Parathyroid adenoma (tissue), 2 donors: ENCODE measurements around the gene DNM3.

Experiments used
- H2AFZ ChIP-seq: fragments of 300-600 bp; sonication (generic); one replicate; pipeline ENCODE4 v1.7.0; 2017; ENCODE audit warnings: antibody characterized with exemption, mild to moderate bottlenecking
- H3K27ac ChIP-seq: fragments of 300-600 bp; sonication (generic); one replicate; pipeline ENCODE4 v1.7.0; 2017
- H3K27me3 ChIP-seq: fragments of 300-600 bp; sonication (generic); one replicate; pipeline ENCODE4 v1.7.0; 2017; ENCODE audit warnings: low read length; ENCODE audit not compliant: control insufficient read depth, insufficient read depth
- H3K36me3 ChIP-seq: fragments of 300-600 bp; sonication (generic); one replicate; pipeline ENCODE4 v1.7.0; 2017; ENCODE audit warnings: low read length; ENCODE audit not compliant: control insufficient read depth, insufficient read depth
- H3K4me1 ChIP-seq: fragments of 300-600 bp; sonication (generic); one replicate; pipeline ENCODE4 v1.7.0; 2017; ENCODE audit warnings: control low read depth
- H3K4me2 ChIP-seq: fragments of 300-600 bp; sonication (generic); one replicate; pipeline ENCODE4 v1.7.0; 2017; ENCODE audit warnings: low read length
- H3K4me3 ChIP-seq: fragments of 300-600 bp; sonication (generic); one replicate; pipeline ENCODE4 v1.7.0; 2017; ENCODE audit warnings: low read depth, low read length
- H3K79me2 ChIP-seq: fragments of 300-600 bp; sonication (generic); one replicate; pipeline ENCODE4 v1.7.0; 2017; ENCODE audit warnings: control low read depth
- H3K9ac ChIP-seq: fragments of 300-600 bp; sonication (generic); one replicate; pipeline ENCODE4 v1.7.0; 2017; ENCODE audit warnings: mild to moderate bottlenecking
- H3K9me3 ChIP-seq: fragments of 300-600 bp; sonication (generic); one replicate; pipeline ENCODE4 v1.7.0; 2017; ENCODE audit warnings: low read length; ENCODE audit not compliant: control insufficient read depth
- TF ChIP-seq, protein P1 (sequence below): fragments of 300-600 bp; sonication (generic); IDR thresholded peaks from one replicate; pipeline ENCODE4 v1.7.0; 2017; ENCODE audit warnings: antibody characterized with exemption, mild to moderate bottlenecking
- donor health status: primary hyperparathyroidism.

DNM3 gene

GRCh38 chr1:171819946-171820345 lies 21.4 kb upstream of the DNM3 start:
- Histone ChIP-seq H3K36me3 (no peaks in the 10 kb centered on the region), H3K27ac (no peak overlapping the region), H3K79me2 (no peaks in the 10 kb centered on the region), H3K4me2 (no peak overlapping the region), H3K9me3 (no peaks in the 10 kb centered on the region), H3K4me1 (no peaks in the 10 kb centered on the region), H3K9ac (no peak overlapping the region), H3K27me3 (no peaks in the 10 kb centered on the region), H3K4me3 (no peak overlapping the region), H2AFZ (no peak overlapping the region)
- TF ChIP-seq, protein P1, sequence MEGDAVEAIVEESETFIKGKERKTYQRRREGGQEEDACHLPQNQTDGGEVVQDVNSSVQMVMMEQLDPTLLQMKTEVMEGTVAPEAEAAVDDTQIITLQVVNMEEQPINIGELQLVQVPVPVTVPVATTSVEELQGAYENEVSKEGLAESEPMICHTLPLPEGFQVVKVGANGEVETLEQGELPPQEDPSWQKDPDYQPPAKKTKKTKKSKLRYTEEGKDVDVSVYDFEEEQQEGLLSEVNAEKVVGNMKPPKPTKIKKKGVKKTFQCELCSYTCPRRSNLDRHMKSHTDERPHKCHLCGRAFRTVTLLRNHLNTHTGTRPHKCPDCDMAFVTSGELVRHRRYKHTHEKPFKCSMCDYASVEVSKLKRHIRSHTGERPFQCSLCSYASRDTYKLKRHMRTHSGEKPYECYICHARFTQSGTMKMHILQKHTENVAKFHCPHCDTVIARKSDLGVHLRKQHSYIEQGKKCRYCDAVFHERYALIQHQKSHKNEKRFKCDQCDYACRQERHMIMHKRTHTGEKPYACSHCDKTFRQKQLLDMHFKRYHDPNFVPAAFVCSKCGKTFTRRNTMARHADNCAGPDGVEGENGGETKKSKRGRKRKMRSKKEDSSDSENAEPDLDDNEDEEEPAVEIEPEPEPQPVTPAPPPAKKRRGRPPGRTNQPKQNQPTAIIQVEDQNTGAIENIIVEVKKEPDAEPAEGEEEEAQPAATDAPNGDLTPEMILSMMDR, result no peak

DNA sequence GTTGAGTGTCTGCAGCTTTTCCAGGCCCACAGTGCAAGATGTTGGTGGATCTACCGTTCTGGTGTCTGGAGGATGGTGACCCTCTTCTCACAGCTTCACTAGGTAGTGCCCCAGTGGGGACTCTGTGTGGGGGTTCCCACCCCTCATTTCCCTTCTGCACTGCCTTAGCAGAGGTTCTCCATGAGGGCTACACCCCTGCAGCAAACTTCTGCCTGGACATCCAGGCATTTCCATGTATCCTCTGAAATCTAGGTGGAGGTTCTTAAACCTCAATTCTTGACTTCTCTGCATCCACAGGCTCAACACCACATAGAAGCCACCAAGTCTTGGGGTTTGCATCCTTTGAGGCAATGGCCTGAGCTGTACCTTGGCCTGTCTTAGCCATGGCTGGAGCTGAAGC lies 14.3 kb upstream of the DNM3 start:
- no peak overlapping the region for H3K4me2 ChIP-seq

GRCh38 chr1:171828794-171829193 lies 12.5 kb upstream of the DNM3 start:
- Histone ChIP-seq H3K9ac (no peak overlapping the region), H3K27ac (no peak overlapping the region), H3K4me3 (no peak overlapping the region), H2AFZ (no peak overlapping the region), H3K36me3 (no peaks in the 10 kb centered on the region), H3K9me3 (no peaks in the 10 kb centered on the region), H3K4me2 (no peak overlapping the region), H3K27me3 (no peaks in the 10 kb centered on the region), H3K4me1 (no peaks in the 10 kb centered on the region), H3K79me2 (no peaks in the 10 kb centered on the region)
- TF ChIP-seq, protein P1, result no peak

More for the DNA sequence above, 14.3 kb upstream of the DNM3 start:
- TF ChIP-seq, protein P1, result no peak
- Histone ChIP-seq H3K79me2 (no peaks in the 10 kb centered on the region), H3K4me3 (no peak overlapping the region), H3K9me3 (no peaks in the 10 kb centered on the region), H3K27ac (no peak overlapping the region), H3K4me1 (no peaks in the 10 kb centered on the region), H2AFZ (no peak overlapping the region), H3K27me3 (no peaks in the 10 kb centered on the region), H3K9ac (no peak overlapping the region), H3K36me3 (no peaks in the 10 kb centered on the region)

- Histone ChIP-seq H3K4me3 (no peak overlapping the region), H3K4me2 (no peak overlapping the region), H3K36me3 (no peaks in the 10 kb centered on the region), H3K9me3 (no peaks in the 10 kb centered on the region), H3K79me2 (no peaks in the 10 kb centered on the region), H3K27me3 (no peaks in the 10 kb centered on the region), H3K27ac (no peak overlapping the region), H3K4me1 (no peaks in the 10 kb centered on the region), H3K9ac (no peak overlapping the region), H2AFZ (no peak overlapping the region)
- TF ChIP-seq, protein P1, result no peak
Observed at GRCh38 chr1:171833091-171833825, 8.0 kb upstream of the DNM3 start.

GRCh38 chr1:171834821-171835220 lies 6.5 kb upstream of the DNM3 start:
- H3K4me3 ChIP-seq, result no peak overlapping the region
- no peaks in the 10 kb centered on the region for H3K27me3 ChIP-seq
- H3K4me2 ChIP-seq, result no peak overlapping the region
- H3K27ac ChIP-seq, result no peak overlapping the region
- no peak overlapping the region for H2AFZ ChIP-seq
- H3K9me3 ChIP-seq, result no peaks in the 10 kb centered on the region
- H3K36me3 ChIP-seq, result no peaks in the 10 kb centered on the region
- no peak overlapping the region for H3K9ac ChIP-seq
- TF ChIP-seq, protein P1, result no peak
- no peaks in the 10 kb centered on the region for H3K79me2 ChIP-seq
- no peaks in the 10 kb centered on the region for H3K4me1 ChIP-seq
